ENCODE measurements around the gene TRIM44.

GRCh38 chr11:35792148-35792845 is 129.7 kb downstream of the TRIM44 start:
- TF ChIP-seq POLR2A (IDR thresholded peaks at IDR 0.05) = no peak
- no peak for TF ChIP-seq CTCF (IDR thresholded peaks at IDR 0.05)

Data from esophagus squamous epithelium (tissue), 4 donors.